Gastrocnemius medialis (tissue), 4 donors: ENCODE results near the gene GFRA1. TPM values are rescaled to one million over a fixed set of nuclear protein-coding genes. Genes with fewer than 3 reads are reported as not detected.

Experiments
- ATAC-seq, 2 donors: fragments of 150-250 bp; one replicate each; pipeline ENCODE4 v1.9.1; 2016
- DNase-seq, 2 donors: peaks; one replicate each; pipeline ENCODE4 v3.0.0-alpha.2; 2019
- H3K27ac ChIP-seq, 4 donors: fragments of 200-600 bp; sonication (generic); 1 replicate in 1 of 4; 2 replicates in 3 of 4; pipeline ENCODE4 v1.5.1; 2016 to 2018; ENCODE audit warnings: mild to moderate bottlenecking in 2 of 4, moderate library complexity in 1 of 4
- H3K27me3 ChIP-seq, 3 donors: fragments of 200-600 bp; sonication (generic) in 2 of 3; 1 replicate in 1 of 3; 2 replicates in 2 of 3; pipeline versions ENCODE4 v1.5.1 to v1.6.0; 2016 to 2019; ENCODE audit warnings: mild to moderate bottlenecking in 1 of 3, moderate library complexity in 1 of 3
- H3K36me3 ChIP-seq, 2 donors: fragments of 200-600 bp; sonication (generic) in 1 of 2; one replicate each; pipeline ENCODE4 v1.5.1; 2017 to 2018
- H3K4me1 ChIP-seq, 2 donors: fragments of 200-600 bp; sonication (generic) in 1 of 2; one replicate each; pipeline ENCODE4 v1.5.1; 2016 to 2017; ENCODE audit warnings: mild to moderate bottlenecking in 2 of 2
- H3K4me3 ChIP-seq, 4 donors: fragments of 200-600 bp; sonication (generic) in 3 of 4; 1 replicate in 1 of 4; 2 replicates in 3 of 4; pipeline ENCODE4 v1.5.1; 2016 to 2019; ENCODE audit warnings: mild to moderate bottlenecking in 2 of 4
- H3K9me3 ChIP-seq, 3 donors: fragments of 200-600 bp; sonication (generic) in 2 of 3; 1 replicate in 1 of 3; 2 replicates in 2 of 3; pipeline ENCODE4 v1.5.1; 2016 to 2019
- POLR2A ChIP-seq, 2 donors: fragments of 450-650 bp; IDR thresholded peaks; one replicate each; pipeline ENCODE4 v1.6.1; 2017; ENCODE audit warnings: antibody characterized with exemption in 2 of 2, mild to moderate bottlenecking in 2 of 2, moderate library complexity in 2 of 2
- in situ Hi-C, 4 donors: fragments of 200-750 bp; cut with MboI; loops; one replicate each; pipeline versions ENCODE4 v1.15.0 to v1.8.0; 2017; ENCODE audit warnings: low sequenced_read_pairs in 4 of 4
- intact Hi-C: fragments of 100-400 bp; cut with DNase I; formaldehyde crosslinking; loops from one replicate; pipeline ENCODE4 v1.15.1; 2023; ENCODE audit warnings: low total_unique reads
- total RNA-seq, 4 donors: library from RNA; depleted of rRNA; stranded (reverse); fragments of >200 nt; gene quantifications; one replicate each; pipeline versions ENCODE4 v1.1.0 to v1.2.3, GENCODE V29; 2016
- TF ChIP-seq, protein P1 (sequence below), 5 experiments: fragments of 450-650 bp in 3 of 5; fragments of 200-600 bp in 2 of 5; sonication (generic) in 2 of 5; IDR thresholded peaks in 4 of 5; conservative IDR thresholded peaks in 1 of 5; 1 replicate in 4 of 5; 2 replicates in 1 of 5; pipeline ENCODE4 v1.5.1; 2016 to 2019; ENCODE audit warnings: antibody characterized with exemption in 5 of 5, mild to moderate bottlenecking in 3 of 5, moderate library complexity in 3 of 5

The GFRA1 gene
- total RNA-seq, 4 donors from 2014 or later: 21.2 to 34.2 (median 25.2) TPM

DNA sequence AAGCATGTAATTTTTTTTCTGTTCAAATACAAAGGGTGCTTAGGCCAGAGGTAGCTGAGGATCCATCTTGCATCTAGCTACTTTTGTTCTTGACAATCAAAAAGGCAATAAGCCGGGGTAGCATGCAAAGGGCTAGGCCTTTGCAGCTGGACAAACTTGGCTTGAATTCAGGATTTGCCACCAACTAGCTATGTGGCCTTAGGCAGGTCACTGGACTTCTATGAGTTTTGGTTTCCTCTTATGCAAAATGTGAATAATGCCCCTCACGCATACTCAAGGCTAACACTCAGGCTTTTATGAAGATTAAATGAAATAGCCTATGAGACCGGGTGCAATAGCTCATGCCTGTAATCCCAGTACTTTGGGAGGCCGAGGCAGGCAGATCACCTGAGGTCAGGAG, 19.3 kb downstream of the GFRA1 start:
- no peaks in the 10 kb centered on the region for H3K4me1 ChIP-seq
- intact Hi-C loops (no loop called here), in situ Hi-C loops (no loop called here)
- ATAC-seq (no peak), DNase-seq (no peak)
- H3K4me3 ChIP-seq: no peak overlapping the region
- no peak overlapping the region for H3K27ac ChIP-seq
- H3K9me3 ChIP-seq: no peaks in the 10 kb centered on the region
- no peaks in the 10 kb centered on the region for H3K36me3 ChIP-seq
- TF ChIP-seq, protein P1, sequence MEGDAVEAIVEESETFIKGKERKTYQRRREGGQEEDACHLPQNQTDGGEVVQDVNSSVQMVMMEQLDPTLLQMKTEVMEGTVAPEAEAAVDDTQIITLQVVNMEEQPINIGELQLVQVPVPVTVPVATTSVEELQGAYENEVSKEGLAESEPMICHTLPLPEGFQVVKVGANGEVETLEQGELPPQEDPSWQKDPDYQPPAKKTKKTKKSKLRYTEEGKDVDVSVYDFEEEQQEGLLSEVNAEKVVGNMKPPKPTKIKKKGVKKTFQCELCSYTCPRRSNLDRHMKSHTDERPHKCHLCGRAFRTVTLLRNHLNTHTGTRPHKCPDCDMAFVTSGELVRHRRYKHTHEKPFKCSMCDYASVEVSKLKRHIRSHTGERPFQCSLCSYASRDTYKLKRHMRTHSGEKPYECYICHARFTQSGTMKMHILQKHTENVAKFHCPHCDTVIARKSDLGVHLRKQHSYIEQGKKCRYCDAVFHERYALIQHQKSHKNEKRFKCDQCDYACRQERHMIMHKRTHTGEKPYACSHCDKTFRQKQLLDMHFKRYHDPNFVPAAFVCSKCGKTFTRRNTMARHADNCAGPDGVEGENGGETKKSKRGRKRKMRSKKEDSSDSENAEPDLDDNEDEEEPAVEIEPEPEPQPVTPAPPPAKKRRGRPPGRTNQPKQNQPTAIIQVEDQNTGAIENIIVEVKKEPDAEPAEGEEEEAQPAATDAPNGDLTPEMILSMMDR (IDR thresholded peaks at IDR 0.05 in 4 of 5, conservative IDR thresholded peaks at IDR 0.05 in 1 of 5): no peak
- TF ChIP-seq POLR2A (IDR thresholded peaks at IDR 0.05): no peak
- no peaks in the 10 kb centered on the region for H3K27me3 ChIP-seq

- no peaks in the 10 kb centered on the region for H3K27me3 ChIP-seq
- no peaks in the 10 kb centered on the region for H3K4me1 ChIP-seq
- in situ Hi-C loops: no loop called here
- TF ChIP-seq, protein P1 (IDR thresholded peaks at IDR 0.05 in 4 of 5, conservative IDR thresholded peaks at IDR 0.05 in 1 of 5): no peak
- TF ChIP-seq POLR2A (IDR thresholded peaks at IDR 0.05): no peak
- no peaks in the 10 kb centered on the region for H3K9me3 ChIP-seq
- H3K27ac ChIP-seq: no peak overlapping the region
- DNase-seq (no peak), ATAC-seq (no peak)
- H3K4me3 ChIP-seq: no peak overlapping the region
- intact Hi-C loops: no loop called here
- H3K36me3 ChIP-seq: no peaks in the 10 kb centered on the region
Observed at GRCh38 chr10:116251602-116252395, 21.2 kb downstream of the GFRA1 start.

DNA sequence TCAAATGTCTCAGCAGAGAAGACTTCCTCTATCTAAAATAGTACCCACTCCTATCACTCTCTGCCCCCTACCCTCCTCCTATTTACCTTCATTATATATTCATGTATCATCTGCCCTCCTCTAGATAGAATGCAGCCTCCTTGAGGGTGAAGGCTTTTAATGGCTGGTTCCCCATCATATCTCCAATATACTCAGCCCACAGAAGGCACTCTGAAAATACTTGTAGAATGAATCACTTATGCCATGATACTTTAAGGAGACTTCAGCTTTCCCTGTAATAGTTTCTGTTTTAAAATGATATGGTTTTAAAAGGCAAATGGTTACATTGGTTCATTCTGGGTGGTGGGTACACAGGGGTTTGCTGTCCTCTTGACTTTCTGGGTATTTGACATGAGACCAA, 25.3 kb downstream of the GFRA1 start:
- in situ Hi-C loops: no loop called here
- H3K4me1 ChIP-seq: no peaks in the 10 kb centered on the region
- TF ChIP-seq, protein P1 (IDR thresholded peaks at IDR 0.05 in 4 of 5, conservative IDR thresholded peaks at IDR 0.05 in 1 of 5): no peak
- TF ChIP-seq POLR2A (IDR thresholded peaks at IDR 0.05): no peak

GRCh38 chr10:116246263-116246662, 26.7 kb downstream of the GFRA1 start:
- intact Hi-C loops (no loop called here), in situ Hi-C loops (no loop called here)
- Histone ChIP-seq H3K4me1 (no peaks in the 10 kb centered on the region), H3K4me3 (no peak overlapping the region), H3K36me3 (no peaks in the 10 kb centered on the region), H3K27me3 (no peaks in the 10 kb centered on the region), H3K27ac (no peak overlapping the region), H3K9me3 (no peaks in the 10 kb centered on the region)
- ATAC-seq (no peak), DNase-seq (no peak)
- no peak for TF ChIP-seq POLR2A (IDR thresholded peaks at IDR 0.05)
- TF ChIP-seq, protein P1 (IDR thresholded peaks at IDR 0.05 in 4 of 5, conservative IDR thresholded peaks at IDR 0.05 in 1 of 5): no peak

More for the DNA sequence above, 25.3 kb downstream of the GFRA1 start:
- intact Hi-C loops: no loop called here
- Histone ChIP-seq H3K9me3 (no peaks in the 10 kb centered on the region), H3K4me3 (no peak overlapping the region), H3K27ac (no peak overlapping the region), H3K27me3 (no peaks in the 10 kb centered on the region), H3K36me3 (no peaks in the 10 kb centered on the region)
- no peak for DNase-seq
- ATAC-seq: no peak
